ENCODE results near the gene UBE3C.

DNA sequence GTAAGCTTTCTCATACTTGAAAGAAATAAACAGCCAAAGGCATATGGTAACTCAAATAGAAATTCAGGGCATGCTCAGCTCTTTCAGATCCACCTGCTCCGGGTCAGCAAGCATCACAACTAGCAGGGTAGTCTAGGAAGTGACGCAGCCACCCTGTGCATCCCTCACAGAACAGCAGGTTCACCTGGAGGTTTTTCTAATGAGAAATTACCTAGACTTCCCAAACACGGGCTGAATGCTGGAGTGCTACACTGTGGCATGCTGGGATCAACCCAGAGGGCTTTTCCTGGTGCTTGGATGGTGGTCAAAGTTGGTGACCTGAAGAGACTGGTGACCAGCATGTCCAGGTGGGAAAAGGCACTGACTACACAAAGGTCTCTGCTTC, 131.3 kb downstream of the UBE3C start:
- TF ChIP-seq, protein P1, sequence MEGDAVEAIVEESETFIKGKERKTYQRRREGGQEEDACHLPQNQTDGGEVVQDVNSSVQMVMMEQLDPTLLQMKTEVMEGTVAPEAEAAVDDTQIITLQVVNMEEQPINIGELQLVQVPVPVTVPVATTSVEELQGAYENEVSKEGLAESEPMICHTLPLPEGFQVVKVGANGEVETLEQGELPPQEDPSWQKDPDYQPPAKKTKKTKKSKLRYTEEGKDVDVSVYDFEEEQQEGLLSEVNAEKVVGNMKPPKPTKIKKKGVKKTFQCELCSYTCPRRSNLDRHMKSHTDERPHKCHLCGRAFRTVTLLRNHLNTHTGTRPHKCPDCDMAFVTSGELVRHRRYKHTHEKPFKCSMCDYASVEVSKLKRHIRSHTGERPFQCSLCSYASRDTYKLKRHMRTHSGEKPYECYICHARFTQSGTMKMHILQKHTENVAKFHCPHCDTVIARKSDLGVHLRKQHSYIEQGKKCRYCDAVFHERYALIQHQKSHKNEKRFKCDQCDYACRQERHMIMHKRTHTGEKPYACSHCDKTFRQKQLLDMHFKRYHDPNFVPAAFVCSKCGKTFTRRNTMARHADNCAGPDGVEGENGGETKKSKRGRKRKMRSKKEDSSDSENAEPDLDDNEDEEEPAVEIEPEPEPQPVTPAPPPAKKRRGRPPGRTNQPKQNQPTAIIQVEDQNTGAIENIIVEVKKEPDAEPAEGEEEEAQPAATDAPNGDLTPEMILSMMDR (IDR thresholded peaks at IDR 0.05), result no peak
- no peak for TF ChIP-seq POLR2A (IDR thresholded peaks at IDR 0.05)
